DOHH2 (cell line): Measurements from ENCODE around the gene C12orf57.

ENCODE experiments used
- EZH2phosphoT487 ChIP-seq: fragments of 200-600 bp; sonication (generic); IDR thresholded peaks from 2 replicates; pipeline ENCODE4 v1.6.1; 2017; ENCODE audit warnings: borderline replicate concordance, mild to moderate bottlenecking, antibody characterized with exemption, low read length, moderate library complexity, mixed read lengths
- TF ChIP-seq, protein P1 (sequence below): fragments of 200-600 bp; sonication (generic); IDR thresholded peaks from one replicate; pipeline ENCODE4 v1.5.1; 2014; ENCODE audit warnings: antibody characterized with exemption, mild to moderate bottlenecking, low read depth, low read length; ENCODE audit not compliant: poor library complexity, severe bottlenecking

DNA sequence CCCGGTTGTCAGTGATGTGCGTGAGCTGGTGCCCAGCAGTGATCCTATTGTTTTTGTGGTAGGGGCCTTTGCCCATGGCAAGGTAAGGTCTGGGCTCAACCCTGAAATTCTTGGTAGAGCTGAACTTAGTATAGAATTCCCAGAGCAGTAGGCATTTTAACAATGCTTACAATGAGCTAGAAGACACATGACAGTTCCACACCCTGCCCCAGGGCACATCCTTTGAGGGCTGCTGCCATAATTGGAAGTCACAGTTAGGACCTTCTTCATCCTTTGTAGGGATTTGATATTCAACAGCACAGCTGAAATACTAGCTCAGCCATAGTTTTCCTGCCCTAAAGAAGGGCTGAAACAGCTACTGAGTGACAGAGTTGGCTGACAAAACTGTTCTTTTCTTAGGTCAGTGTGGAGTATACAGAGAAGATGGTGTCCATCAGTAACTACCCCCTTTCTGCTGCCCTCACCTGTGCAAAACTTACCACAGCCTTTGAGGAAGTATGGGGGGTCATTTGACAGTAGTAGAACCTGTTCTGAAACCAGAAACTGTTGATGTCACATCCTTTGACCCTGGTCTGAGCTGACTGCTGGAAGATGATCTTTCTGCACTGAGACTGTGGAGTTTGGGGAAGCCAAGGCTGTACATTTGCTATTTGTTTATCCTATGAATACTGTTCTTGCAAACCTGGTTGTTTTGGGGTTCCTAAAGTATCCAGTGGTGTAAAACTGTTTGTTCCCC is 31.6 kb downstream of the C12orf57 start:
- TF ChIP-seq, protein P1, sequence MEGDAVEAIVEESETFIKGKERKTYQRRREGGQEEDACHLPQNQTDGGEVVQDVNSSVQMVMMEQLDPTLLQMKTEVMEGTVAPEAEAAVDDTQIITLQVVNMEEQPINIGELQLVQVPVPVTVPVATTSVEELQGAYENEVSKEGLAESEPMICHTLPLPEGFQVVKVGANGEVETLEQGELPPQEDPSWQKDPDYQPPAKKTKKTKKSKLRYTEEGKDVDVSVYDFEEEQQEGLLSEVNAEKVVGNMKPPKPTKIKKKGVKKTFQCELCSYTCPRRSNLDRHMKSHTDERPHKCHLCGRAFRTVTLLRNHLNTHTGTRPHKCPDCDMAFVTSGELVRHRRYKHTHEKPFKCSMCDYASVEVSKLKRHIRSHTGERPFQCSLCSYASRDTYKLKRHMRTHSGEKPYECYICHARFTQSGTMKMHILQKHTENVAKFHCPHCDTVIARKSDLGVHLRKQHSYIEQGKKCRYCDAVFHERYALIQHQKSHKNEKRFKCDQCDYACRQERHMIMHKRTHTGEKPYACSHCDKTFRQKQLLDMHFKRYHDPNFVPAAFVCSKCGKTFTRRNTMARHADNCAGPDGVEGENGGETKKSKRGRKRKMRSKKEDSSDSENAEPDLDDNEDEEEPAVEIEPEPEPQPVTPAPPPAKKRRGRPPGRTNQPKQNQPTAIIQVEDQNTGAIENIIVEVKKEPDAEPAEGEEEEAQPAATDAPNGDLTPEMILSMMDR: no peak
- no peak for TF ChIP-seq EZH2phosphoT487
